HG02588 (cell line): ENCODE data around the gene ACTL10.
A peak's percentile ranks its signal among the peaks of the same experiment; 100 is the strongest.

Experiments used
- ATAC-seq: cut with Tn5 transposase; IDR thresholded peaks from one replicate; pipeline ENCODE4 v1.9.1; 2021; ENCODE audit warnings: mild to moderate bottlenecking, moderate library complexity; ENCODE audit not compliant: unreplicated experiment

ACTL10 gene

GRCh38 chr20:33663161-33664084 is 3.3 kb upstream of the ACTL10 start:
- peak; percentile 42 for ATAC-seq

GRCh38 chr20:33664085-33664761 is 2.5 kb upstream of the ACTL10 start:
- ATAC-seq = no peak

GRCh38 chr20:33664762-33665144 is 2.0 kb upstream of the ACTL10 start:
- no peak for ATAC-seq

- peak; percentile 3 for ATAC-seq
Measured at GRCh38 chr20:33667245-33667675, 517 bp downstream of the ACTL10 start.

- peak; percentile 38 for ATAC-seq
Measured at GRCh38 chr20:33667676-33668465, 1.1 kb downstream of the ACTL10 start.

- ATAC-seq = no peak
Measured at GRCh38 chr20:33668466-33669155, 1.9 kb downstream of the ACTL10 start.

GRCh38 chr20:33669224-33669623 is 2.5 kb downstream of the ACTL10 start:
- ATAC-seq = no peak

- ATAC-seq = no peak
Measured at GRCh38 chr20:33669873-33670640, 3.3 kb downstream of the ACTL10 start.

GRCh38 chr20:33670715-33671499 is 4.2 kb downstream of the ACTL10 start:
- ATAC-seq = no peak

- ATAC-seq = no peak
Measured at GRCh38 chr20:33671573-33672288, 5.0 kb downstream of the ACTL10 start.

- no peak for ATAC-seq
Measured at GRCh38 chr20:33672426-33673113, 5.8 kb downstream of the ACTL10 start.

GRCh38 chr20:33673114-33673409 is 6.3 kb downstream of the ACTL10 start:
- no peak for ATAC-seq

- ATAC-seq = no peak
Measured at GRCh38 chr20:33673410-33674293, 6.9 kb downstream of the ACTL10 start.

GRCh38 chr20:33674294-33675135 is 7.8 kb downstream of the ACTL10 start, which contains the start of gene NECAB3:
Gene NECAB3, minus strand, starts transcription at chr20:33674428. Its CDS starts 76 bp downstream, at chr20:33674352.
- ATAC-seq = peak; percentile 72

GRCh38 chr20:33675136-33675959 is 8.6 kb downstream of the ACTL10 start:
- ATAC-seq = no peak
